Fibroblast of lung (primary cell): Measurements from ENCODE around the gene FGFR3. TPM values are rescaled to one million over a fixed set of nuclear protein-coding genes. Genes with fewer than 3 reads are reported as not detected.

ENCODE experiments used
- DNase-seq, 2 donors: peaks; one replicate each; pipeline versions ENCODE4 v3.0.0 to v3.0.0-alpha.2; 2010; ENCODE audit warnings: low read depth in 2 of 2
- H2AFZ ChIP-seq: 2 replicates; pipeline ENCODE4 v1.5.1; 2012; ENCODE audit warnings: low read length, control low read depth, inconsistent platforms
- H3K27ac ChIP-seq: 2 replicates; pipeline ENCODE4 v1.5.1; 2011; ENCODE audit warnings: low read length, control low read depth; ENCODE audit not compliant: insufficient read depth
- H3K27me3 ChIP-seq: 2 replicates; pipeline ENCODE4 v1.5.1; 2011; ENCODE audit warnings: mild to moderate bottlenecking, low read length; ENCODE audit not compliant: control insufficient read depth, insufficient read depth
- H3K36me3 ChIP-seq: 2 replicates; pipeline ENCODE4 v1.5.1; 2011; ENCODE audit warnings: low read length; ENCODE audit not compliant: control insufficient read depth, insufficient read depth
- H3K4me1 ChIP-seq: 2 replicates; pipeline ENCODE4 v1.5.1; 2011; ENCODE audit warnings: low read length; ENCODE audit not compliant: control insufficient read depth, insufficient read depth; ENCODE audit errors: extremely low read depth
- H3K4me2 ChIP-seq: 2 replicates; pipeline ENCODE4 v1.5.1; 2011; ENCODE audit warnings: low read length, control low read depth; ENCODE audit not compliant: insufficient read depth; ENCODE audit errors: extremely low read depth
- H3K4me3 ChIP-seq, 4 experiments: fragments of 200-600 bp in 1 of 4; sonication (generic) in 1 of 4; replicated peaks in 1 of 4; 2 replicates each; pipeline ENCODE4 v1.5.1; 2011 to 2016; ENCODE audit warnings: low read length in 4 of 4, low read depth in 3 of 4, mild to moderate bottlenecking in 3 of 4, control low read depth in 2 of 4, inconsistent platforms in 1 of 4, mixed read lengths in 1 of 4; ENCODE audit not compliant: insufficient read depth in 1 of 4; ENCODE audit errors: control extremely low read depth in 1 of 4
- H3K79me2 ChIP-seq: 2 replicates; pipeline ENCODE4 v1.5.1; 2012; ENCODE audit warnings: mild to moderate bottlenecking, low read length, inconsistent platforms; ENCODE audit not compliant: control insufficient read depth, insufficient read depth
- H3K9ac ChIP-seq: 2 replicates; pipeline ENCODE4 v1.5.1; 2011; ENCODE audit warnings: mild to moderate bottlenecking, low read length, control low read depth; ENCODE audit not compliant: insufficient read depth
- H3K9me3 ChIP-seq: 2 replicates; pipeline ENCODE4 v1.5.1; 2012; ENCODE audit warnings: low read depth, low read length; ENCODE audit not compliant: control insufficient read depth, insufficient read depth
- H4K20me1 ChIP-seq: 2 replicates; pipeline ENCODE4 v1.5.1; 2011; ENCODE audit warnings: low read length; ENCODE audit not compliant: control insufficient read depth, insufficient read depth; ENCODE audit errors: extremely low read depth
- EZH2 ChIP-seq: IDR thresholded peaks from 2 replicates; pipeline ENCODE4 v1.5.1; 2012; ENCODE audit warnings: low read length, control low read depth, mild to moderate bottlenecking; ENCODE audit errors: missing control alignments
- polyA plus RNA-seq, 2 donors: library from polyadenylated mRNA; depleted of rRNA in 1 of 2; stranded (reverse) in 1 of 2; unstranded in 1 of 2; fragments of >200 nt; gene quantifications; 2 replicates each; pipeline ENCODE4 v1.2.1, GENCODE V29; 2011 to 2012; ENCODE audit warnings: missing spikeins in 1 of 2
- total RNA-seq: library from RNA; depleted of rRNA; stranded (reverse); fragments of >200 nt; gene quantifications from 2 replicates; pipeline ENCODE4 v1.2.1, GENCODE V29; 2014
- TF ChIP-seq, protein P1 (sequence below), 2 donors: IDR thresholded peaks in 1 of 2; conservative IDR thresholded peaks in 1 of 2; 1 replicate in 1 of 2; 2 replicates in 1 of 2; pipeline ENCODE4 v1.5.1; 2011 to 2012; ENCODE audit warnings: low read length in 2 of 2, control low read depth in 1 of 2, inconsistent platforms in 1 of 2, low read depth in 1 of 2, mild to moderate bottlenecking in 1 of 2

The FGFR3 gene
- total and polyA plus RNA-seq, 2 donors (not counting 1 experiment from before 2014, with no cell fraction given), result 0.11 to 0.33 TPM

DNA sequence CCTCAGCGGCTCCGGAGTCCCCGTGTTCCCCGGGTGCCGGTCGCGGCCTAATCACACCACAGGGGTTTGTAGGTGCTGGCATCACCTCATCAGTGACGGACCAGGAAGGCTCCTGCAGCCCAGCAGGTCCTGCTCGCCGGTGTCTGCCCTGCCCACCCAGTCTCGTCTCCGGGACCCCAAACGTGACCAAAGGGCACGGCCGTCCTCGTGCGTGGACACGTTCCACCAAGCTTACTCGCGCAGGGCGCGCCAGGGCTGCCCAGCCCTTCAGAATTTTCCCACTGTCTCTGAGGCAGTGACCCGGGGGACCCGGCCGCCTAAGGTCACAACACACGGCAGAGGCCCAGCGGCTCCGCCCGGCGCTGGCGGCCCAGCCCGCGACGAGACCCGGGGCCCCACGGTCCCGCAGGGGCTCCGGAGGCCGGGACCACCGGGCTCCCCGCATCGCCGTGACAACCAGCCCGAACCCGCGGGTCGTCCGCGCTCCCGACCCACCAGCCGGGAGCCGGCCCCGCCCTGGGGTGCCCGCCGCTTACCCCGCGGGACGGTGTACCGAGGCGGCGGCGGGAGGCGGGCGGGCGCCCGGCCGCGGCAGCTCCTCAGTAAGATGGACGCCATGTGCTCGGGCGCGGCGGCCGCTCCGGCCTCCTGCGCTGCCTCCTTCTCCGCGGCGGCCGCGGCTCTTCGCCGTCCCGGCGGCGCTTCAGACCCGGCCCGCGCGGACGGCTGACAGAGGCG lies 62.4 kb downstream of the FGFR3 start:
- Histone ChIP-seq H3K4me1 (peaks cover 6% of the 10 kb centered on the region), H3K79me2 (peaks cover 47% of the 10 kb centered on the region), H2AFZ (peak overlapping the region; percentile 44), H3K4me2 (peak overlapping the region; percentile 96), H3K4me3 (peak overlapping the region; percentile 63 to 82 (median 74)), H4K20me1 (no peaks in the 10 kb centered on the region), H3K9ac (peak overlapping the region; percentile 85), H3K27me3 (no peaks in the 10 kb centered on the region), H3K27ac (peak overlapping the region; percentile 62), H3K36me3 (peaks cover 5% of the 10 kb centered on the region), H3K9me3 (no peaks in the 10 kb centered on the region)
- TF ChIP-seq EZH2, result no peak
- TF ChIP-seq, protein P1, sequence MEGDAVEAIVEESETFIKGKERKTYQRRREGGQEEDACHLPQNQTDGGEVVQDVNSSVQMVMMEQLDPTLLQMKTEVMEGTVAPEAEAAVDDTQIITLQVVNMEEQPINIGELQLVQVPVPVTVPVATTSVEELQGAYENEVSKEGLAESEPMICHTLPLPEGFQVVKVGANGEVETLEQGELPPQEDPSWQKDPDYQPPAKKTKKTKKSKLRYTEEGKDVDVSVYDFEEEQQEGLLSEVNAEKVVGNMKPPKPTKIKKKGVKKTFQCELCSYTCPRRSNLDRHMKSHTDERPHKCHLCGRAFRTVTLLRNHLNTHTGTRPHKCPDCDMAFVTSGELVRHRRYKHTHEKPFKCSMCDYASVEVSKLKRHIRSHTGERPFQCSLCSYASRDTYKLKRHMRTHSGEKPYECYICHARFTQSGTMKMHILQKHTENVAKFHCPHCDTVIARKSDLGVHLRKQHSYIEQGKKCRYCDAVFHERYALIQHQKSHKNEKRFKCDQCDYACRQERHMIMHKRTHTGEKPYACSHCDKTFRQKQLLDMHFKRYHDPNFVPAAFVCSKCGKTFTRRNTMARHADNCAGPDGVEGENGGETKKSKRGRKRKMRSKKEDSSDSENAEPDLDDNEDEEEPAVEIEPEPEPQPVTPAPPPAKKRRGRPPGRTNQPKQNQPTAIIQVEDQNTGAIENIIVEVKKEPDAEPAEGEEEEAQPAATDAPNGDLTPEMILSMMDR (conservative IDR thresholded peaks at IDR 0.05 in 1 of 2, IDR thresholded peaks at IDR 0.05 in 1 of 2; ENCODE audit: low read depth in 1 of 2, low read length in 2 of 2), result no peak
- no peak for DNase-seq

DNA sequence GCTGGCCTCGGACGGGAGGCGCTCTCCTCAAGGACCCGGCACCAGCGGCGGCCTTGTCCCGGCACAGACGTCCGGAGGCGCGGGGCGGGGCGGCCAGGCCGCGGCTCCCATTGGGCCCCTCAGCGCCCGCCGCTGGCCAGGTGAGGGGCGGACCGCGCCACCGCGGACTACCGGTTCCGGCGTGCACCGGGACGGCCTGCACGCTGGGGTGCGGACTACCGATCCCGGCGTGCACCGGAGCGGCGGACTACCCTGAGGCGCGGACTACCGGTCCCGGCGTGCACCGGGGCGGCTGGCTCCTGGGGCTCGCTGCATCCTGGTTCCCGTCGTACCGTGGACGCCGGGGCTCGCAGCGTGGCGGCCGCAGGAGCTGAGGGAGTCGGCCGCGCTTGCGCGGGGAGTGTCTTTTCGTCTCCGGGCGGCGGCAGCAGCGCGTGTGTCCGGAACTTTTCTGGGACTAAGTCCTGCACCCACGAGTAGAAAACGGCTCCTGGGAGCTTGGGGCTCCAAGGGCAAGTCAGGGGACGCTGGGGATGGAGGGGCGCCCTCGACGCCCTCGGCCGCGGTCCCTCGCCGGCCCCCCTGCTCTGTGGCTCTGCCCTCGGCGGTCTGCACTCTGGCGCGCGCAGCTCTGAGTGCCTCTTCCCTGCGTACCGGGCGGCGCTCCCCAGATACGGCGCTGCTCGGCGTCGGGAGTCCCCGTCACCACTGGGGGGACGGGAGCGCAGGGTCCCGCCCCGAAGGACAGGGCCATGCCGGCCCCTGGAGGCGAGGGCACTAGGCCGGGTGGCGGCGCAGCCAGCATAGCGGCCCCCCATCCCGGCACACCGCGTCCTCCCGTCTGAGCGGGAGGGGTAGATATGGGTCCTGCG lies 63.2 kb downstream of the FGFR3 start, which contains the start of gene LETM1:
LETM1 (minus strand) TSS at position 86 of the 872 bp plus-strand sequence. CDS start 206 bp downstream, outside the sequence.
- H3K4me2 ChIP-seq, result peak within 1 kb of the TSS; percentile 96
- peak within 1 kb of the TSS; percentile 85 for H3K9ac ChIP-seq
- no peaks in the 10 kb centered on the region for H3K27me3 ChIP-seq
- H3K79me2 ChIP-seq, result peaks cover 43% of the 10 kb centered on the region
- H3K36me3 ChIP-seq, result peaks cover 5% of the 10 kb centered on the region
- peak within 1 kb of the TSS; percentile 71 for H2AFZ ChIP-seq
- no peaks in the 10 kb centered on the region for H4K20me1 ChIP-seq
- H3K4me1 ChIP-seq, result peaks cover 6% of the 10 kb centered on the region
- TF ChIP-seq, protein P1 (conservative IDR thresholded peaks at IDR 0.05 in 1 of 2, IDR thresholded peaks at IDR 0.05 in 1 of 2; ENCODE audit: low read depth in 1 of 2, low read length in 2 of 2), result no peak
- no peak for TF ChIP-seq EZH2
- H3K4me3 ChIP-seq, result peak within 1 kb of the TSS; percentile 72 to 95 (median 79)
- DNase-seq, result peak; percentile 94 to 95
- H3K9me3 ChIP-seq, result no peaks in the 10 kb centered on the region
- H3K27ac ChIP-seq, result peak within 1 kb of the TSS; percentile 63
